ENCODE results near the gene KRTAP12-4.
"Not testable (repeated sequence)": the region's sequence is repeated elsewhere in the genome, so short reads cannot be mapped to it uniquely, and the experiment has no call there.

The KRTAP12-4 gene

GRCh38 chr21:44654576-44655175 is at the start of gene KRTAP12-4:
Gene KRTAP12-4, minus strand, starts transcription at chr21:44654659. Its CDS starts 45 bp downstream, at chr21:44654614.
- no peak for DNase-seq (ENCODE audit: low spot score)

- DNase-seq (ENCODE audit: low spot score), result no peak
Observed at GRCh38 chr21:44703731-44704635, 49.5 kb upstream of the KRTAP12-4 start.

GRCh38 chr21:44702973-44703730 is 48.7 kb upstream of the KRTAP12-4 start:
- DNase-seq (ENCODE audit: low spot score), result no peak

GRCh38 chr21:44702111-44702972 is 47.9 kb upstream of the KRTAP12-4 start:
- DNase-seq (ENCODE audit: low spot score), result no peak

GRCh38 chr21:44701541-44701940 is 47.1 kb upstream of the KRTAP12-4 start:
- DNase-seq (ENCODE audit: low spot score), result no peak

GRCh38 chr21:44701023-44701400 is 46.6 kb upstream of the KRTAP12-4 start:
- no peak for DNase-seq (ENCODE audit: low spot score)

- no peak for DNase-seq (ENCODE audit: low spot score)
Observed at GRCh38 chr21:44700101-44701022, 45.9 kb upstream of the KRTAP12-4 start.

- DNase-seq (ENCODE audit: low spot score), result no peak
Observed at GRCh38 chr21:44699502-44700001, 45.1 kb upstream of the KRTAP12-4 start.

GRCh38 chr21:44697811-44698734 is 43.6 kb upstream of the KRTAP12-4 start:
- no peak for DNase-seq (ENCODE audit: low spot score)

GRCh38 chr21:44697172-44697810 is 42.8 kb upstream of the KRTAP12-4 start, which contains the start of gene KRTAP10-12:
Gene KRTAP10-12, plus strand, starts transcription at chr21:44697172. Its CDS starts 30 bp downstream, at chr21:44697202.
- not testable (repeated sequence) for DNase-seq (ENCODE audit: low spot score)

- DNase-seq (ENCODE audit: low spot score), result no peak
Observed at GRCh38 chr21:44696572-44696971, 42.1 kb upstream of the KRTAP12-4 start.

- no peak for DNase-seq (ENCODE audit: low spot score)
Observed at GRCh38 chr21:44695641-44696040, 41.2 kb upstream of the KRTAP12-4 start.

- no peak for DNase-seq (ENCODE audit: low spot score)
Observed at GRCh38 chr21:44695184-44695583, 40.7 kb upstream of the KRTAP12-4 start.

GRCh38 chr21:44694776-44695175 is 40.3 kb upstream of the KRTAP12-4 start:
- DNase-seq (ENCODE audit: low spot score), result no peak

- DNase-seq (ENCODE audit: low spot score), result no peak
Observed at GRCh38 chr21:44692798-44693512, 38.5 kb upstream of the KRTAP12-4 start.

GRCh38 chr21:44691686-44692085 is 37.2 kb upstream of the KRTAP12-4 start:
- no peak for DNase-seq (ENCODE audit: low spot score)

GRCh38 chr21:44689740-44690139 is 35.3 kb upstream of the KRTAP12-4 start:
- not testable (repeated sequence) for DNase-seq (ENCODE audit: low spot score)

GRCh38 chr21:44687671-44688070 is 33.2 kb upstream of the KRTAP12-4 start:
- DNase-seq (ENCODE audit: low spot score), result no peak

Measured in GM03348 (cell line).